HG03469 (cell line): ENCODE measurements around the gene CR2.
"Not testable (repeated sequence)": the region's sequence is repeated elsewhere in the genome, so short reads cannot be mapped to it uniquely, and the experiment has no call there.

ENCODE experiments used
- ATAC-seq: cut with Tn5 transposase; IDR thresholded peaks from one replicate; pipeline ENCODE4 v1.9.1; 2021; ENCODE audit warnings: mild to moderate bottlenecking, moderate library complexity, moderate number of reproducible peaks; ENCODE audit not compliant: unreplicated experiment

CR2 gene

GRCh38 chr1:207503950-207504349, 49.8 kb downstream of the CR2 start:
- ATAC-seq, result no peak

DNA sequence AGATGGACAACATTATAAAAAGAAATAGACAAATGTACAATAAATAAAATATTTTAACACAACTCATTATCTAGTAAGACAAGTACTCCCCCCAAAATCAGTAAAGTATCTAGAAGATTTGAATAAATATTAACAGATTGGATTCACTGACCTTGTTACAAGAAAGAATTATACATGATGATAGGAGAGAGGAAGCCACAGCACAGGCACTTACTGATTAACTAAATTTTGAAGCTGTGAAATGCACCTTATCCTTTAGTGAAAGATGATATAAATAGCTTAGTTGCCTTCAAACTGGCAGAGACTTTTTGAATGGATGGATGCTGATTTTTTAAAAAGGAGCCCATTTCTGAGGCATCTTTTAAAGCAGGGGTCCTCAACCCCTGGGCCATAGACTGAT, 50.3 kb downstream of the CR2 start:
- no peak for ATAC-seq

- ATAC-seq, result no peak
Observed at GRCh38 chr1:207510444-207510843, 56.3 kb downstream of the CR2 start.

DNA sequence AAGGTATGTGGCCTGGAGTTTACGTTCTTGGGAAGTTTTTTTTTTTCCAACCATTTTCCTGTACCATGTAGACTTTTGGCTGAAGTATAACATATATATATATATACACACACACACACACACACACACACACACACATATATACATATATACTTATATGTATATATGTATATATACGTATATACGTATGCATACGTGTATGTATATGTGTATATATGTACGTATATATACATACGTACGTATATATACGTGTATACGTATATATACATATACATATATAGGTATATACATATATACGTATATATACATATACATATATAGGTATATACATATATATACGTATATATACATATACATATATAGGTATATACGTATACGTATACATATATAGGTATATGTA, 60.8 kb downstream of the CR2 start:
- ATAC-seq, result no peak

GRCh38 chr1:207516729-207517128, 62.6 kb downstream of the CR2 start:
- no peak for ATAC-seq

GRCh38 chr1:207518608-207519236, 64.6 kb downstream of the CR2 start:
- ATAC-seq, result no peak

DNA sequence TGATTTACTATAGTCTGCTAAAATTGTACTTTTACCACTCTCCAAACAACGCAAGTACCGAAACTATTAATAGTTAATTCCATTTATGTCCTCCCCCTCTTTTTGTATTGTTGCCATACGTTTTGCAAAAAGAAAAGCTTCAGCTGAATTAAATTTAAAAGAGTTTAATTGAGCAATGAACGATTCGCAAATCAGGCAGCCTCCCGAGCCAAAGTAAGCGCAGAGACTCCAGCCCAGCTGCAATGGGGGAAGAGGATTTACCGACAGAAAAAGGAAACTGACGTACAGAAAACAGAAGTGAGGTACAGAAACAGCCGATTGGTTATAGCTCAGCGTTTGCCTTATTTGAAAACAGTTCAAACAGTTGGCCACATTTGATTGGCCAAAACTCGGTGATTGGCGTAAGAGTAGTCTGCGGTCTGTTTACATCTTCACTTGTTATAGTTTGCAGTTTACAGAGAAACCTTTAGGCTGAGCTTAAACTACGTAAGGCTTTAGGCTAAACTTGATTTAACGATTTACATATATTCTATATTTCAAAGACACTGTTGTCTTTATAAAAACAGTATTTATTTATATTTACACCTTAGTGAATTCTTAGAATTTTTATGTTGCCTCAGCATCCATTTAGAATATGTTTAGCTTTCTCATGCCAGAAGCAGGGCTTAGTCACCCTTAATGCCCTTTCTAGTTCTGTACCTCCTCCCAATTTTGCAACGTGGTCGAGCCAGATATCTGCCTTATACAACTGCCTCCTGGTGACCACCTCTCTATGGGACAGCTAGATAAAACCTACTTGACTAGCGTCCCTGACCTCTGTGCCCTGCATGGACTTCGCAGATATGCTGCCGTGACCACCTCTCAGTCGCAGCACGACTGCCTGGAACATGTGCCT, 65.6 kb downstream of the CR2 start:
- ATAC-seq, result no peak

GRCh38 chr1:207520400-207521345, 66.5 kb downstream of the CR2 start:
- not testable (repeated sequence) for ATAC-seq

DNA sequence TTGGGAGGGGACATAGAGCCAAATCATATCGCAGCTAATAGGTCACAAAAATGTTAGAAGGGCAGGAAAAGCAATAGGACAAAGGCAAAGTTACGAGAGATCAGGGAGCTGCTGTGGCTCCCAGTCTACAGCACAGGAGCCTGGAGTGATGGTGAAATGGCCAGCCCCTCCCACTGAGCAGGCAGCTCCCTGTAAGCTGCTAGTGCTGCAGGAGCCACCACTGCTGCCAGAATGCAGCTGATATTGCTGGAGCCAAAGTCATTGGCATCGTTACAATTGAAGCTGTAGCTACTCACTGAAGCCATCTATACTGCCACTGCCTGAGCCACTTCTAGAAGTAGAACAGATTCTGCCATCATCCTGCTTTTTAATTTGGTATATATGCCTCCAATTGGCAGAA, 71.1 kb downstream of the CR2 start:
- ATAC-seq, result not testable (repeated sequence)

GRCh38 chr1:207528401-207528800, 74.3 kb downstream of the CR2 start:
- ATAC-seq, result not testable (repeated sequence)

DNA sequence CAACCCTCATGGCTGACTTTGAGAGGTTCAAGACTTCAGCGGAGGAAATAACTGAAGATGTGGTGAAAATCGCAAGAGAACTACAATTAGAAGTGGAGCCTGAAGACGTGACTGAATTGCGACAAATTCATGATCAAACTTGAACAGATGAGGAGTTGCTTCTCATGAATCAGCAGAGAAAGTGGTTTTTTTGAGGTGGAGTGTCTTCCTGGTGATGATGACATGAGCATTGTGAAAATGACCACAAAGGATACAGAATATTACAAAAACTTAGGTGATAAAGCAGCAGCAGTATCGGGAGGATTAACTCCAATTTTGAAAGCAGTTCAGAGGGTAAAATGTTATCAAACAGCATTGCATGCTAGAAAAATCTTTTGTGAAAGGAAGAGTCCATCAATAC, 82.1 kb downstream of the CR2 start:
- ATAC-seq, result not testable (repeated sequence)
